A549 treated with AZD2906 at 1 μM for 4 hours (cell line): ENCODE data around the gene ZMYND10. TPM values are rescaled to one million over a fixed set of nuclear protein-coding genes. Genes with fewer than 3 reads are reported as not detected.

Source experiments
- total RNA-seq: library from RNA; stranded (reverse); fragments of 200-300 nt; extraction: Qiagen RNA extraction; gene quantifications from 5 replicates; pipeline ENCODE4 v1.2.3, GENCODE V29; 2022

Gene ZMYND10
- total RNA-seq: 0.91 to 1.8 TPM (median 1.2 TPM) in 5 replicates

DNA sequence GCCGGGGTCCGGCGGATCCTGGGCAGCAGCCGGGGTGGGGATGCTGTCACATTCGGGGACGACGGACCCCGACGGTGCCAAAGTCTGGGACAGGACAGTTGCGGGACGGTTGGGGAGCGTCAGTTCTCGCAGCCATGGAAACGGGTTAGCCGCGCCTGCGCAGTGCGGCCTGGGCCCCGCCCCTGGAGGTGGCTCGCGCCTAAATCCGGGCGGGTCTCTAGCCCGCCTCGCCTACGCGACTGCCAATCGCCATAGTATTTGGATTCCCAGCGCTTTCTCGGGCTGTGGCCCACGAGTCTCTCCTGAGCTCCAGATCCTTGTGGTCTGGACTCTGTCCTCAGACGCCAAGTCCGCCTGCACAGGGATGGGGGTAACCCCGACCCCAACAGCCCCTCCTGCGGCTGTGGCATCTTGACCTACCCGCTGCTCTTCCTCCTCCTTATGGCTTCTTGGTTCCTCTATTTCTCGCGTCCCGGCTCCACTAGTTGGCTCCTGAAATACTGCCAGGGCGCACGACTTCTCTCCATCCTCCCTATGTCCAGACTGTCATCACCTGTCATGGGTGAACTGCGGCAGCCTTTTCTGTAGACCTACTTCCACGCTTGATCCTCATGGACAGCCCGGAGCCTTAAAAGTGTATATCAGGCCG, at the start of gene ZMYND10:
Gene ZMYND10, minus strand, starts transcription at position 147 of the 649 bp plus-strand sequence. CDS start 153 bp downstream, outside the sequence.

DNA sequence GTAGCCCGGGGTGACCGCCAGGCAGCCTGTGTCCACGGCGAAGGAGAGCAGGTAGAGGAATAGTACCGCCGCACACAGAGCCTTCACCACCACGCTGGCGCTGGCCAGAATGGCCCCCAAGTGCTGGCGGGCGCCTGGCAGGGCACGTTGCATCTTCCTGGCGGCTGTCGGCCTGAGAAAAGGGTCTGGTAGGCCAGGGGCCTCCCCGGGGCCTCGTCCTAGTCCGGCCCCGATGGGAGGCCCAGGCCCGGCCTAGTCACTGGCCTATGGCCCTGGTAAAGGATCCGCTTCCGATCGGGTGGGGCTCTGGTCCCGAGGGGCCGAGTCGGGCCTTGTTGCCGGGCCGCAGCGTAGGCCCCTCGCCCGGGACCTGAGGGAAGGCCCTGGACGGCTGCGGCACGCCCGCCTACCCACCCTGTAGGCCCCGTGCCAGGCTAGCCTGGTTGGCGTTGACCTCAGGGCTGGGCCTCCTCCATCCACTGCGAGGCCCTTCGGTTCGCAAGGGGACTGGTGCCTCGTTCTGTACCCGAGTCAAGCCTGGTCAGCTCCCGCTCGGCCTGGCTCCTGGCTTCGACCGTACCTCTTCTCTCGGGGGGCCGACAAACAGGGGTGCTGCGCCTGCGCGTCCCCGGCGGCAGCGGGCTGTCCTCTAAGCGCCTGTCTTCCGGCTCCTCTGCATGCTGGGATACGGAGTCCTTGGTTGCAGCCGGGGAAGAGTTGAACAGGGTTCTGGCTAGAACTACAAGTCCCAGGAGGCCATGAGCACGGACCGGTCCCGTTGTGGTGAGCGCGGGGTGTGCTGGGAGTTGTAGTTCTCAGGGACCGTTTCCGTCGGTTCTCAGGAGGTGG, 13.6 kb upstream of the ZMYND10 start, which contains the start of gene TMEM115:
Gene TMEM115, minus strand, starts transcription at position 611 of the 849 bp plus-strand sequence. Its CDS starts 458 bp downstream, at position 153.

DNA sequence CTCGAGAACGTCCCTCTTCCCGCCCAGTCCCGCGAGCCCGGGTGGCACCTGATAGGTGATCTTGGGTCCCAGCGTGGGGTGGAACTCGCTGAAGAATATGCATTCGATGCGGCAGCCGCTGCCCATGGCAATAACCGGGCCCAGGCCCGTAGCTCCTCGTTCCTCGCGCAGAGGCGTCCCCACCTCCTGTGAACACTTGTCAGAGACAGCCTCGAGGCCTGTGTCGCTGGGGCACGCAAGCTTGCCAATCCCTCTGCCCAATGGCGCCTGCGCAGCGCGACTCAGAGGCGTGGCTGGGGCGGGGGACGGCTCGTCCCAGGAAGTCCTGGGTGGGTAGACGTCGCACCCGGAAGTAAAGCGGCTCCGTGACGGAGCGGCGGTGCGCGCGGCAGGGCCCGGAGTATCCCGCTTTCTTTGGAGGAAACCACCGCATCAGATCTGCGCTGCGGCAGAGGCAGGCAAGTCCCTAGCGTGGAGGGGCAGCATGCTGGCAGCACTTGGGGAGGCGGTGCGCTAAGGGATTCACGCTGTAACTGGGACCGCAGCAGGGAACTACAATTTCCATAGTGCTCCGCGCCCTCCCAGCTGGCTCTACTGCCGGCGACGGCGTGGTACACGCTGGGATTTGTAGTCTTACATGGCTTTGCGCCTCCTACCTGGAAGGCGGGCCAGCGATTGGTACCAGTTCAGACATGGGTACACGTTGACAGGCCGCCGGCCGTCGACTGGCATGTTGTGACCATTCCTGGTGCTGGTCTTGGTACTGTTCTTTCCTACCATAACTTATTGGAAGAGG, 5.2 kb upstream of the ZMYND10 start, which contains the start of the genes CYB561D2 and NPRL2:
Gene CYB561D2, plus strand, starts transcription at position 336 of the 796 bp plus-strand sequence. CDS start 572 bp downstream, outside the sequence.
Gene NPRL2, minus strand, starts transcription at position 249 of the 796 bp plus-strand sequence. Its CDS starts 123 bp downstream, at position 126.

DNA sequence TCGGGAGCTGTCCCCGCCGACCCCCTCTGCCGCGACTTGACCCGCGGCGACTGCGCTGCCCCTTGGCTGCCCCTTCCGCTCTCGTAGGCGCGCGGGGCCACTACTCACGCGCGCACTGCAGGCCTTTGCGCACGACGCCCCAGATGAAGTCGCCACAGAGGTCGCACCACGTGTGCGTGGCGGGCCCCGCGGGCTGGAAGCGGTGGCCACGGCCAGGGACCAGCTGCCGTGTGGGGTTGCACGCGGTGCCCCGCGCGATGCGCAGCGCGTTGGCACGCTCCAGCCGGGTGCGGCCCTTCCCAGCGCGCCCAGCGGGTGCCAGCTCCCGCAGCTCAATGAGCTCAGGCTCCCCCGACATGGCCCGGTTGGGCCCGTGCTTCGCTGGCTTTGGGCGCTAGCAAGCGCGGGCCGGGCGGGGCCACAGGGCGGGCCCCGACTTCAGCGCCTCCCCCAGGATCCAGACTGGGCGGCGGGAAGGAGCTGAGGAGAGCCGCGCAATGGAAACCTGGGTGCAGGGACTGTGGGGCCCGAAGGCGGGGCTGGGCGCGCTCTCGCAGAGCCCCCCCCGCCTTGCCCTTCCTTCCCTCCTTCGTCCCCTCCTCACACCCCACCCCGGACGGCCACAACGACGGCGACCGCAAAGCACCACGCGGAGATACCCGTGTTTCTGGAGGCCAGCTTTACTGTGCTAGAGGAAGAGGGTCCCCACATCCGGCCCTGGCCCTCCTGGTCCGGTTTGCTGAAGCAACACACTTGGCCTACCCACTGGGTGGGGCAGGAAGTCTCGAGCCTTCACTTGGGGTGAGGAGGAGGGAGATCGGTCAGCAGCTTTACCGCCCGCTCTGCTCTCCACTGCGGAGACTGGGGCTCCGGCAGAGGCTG, 4.8 kb downstream of the ZMYND10 start, which contains the start of gene RASSF1:
Gene RASSF1, minus strand, starts transcription at position 389 of the 882 bp plus-strand sequence. Its CDS starts 31 bp downstream, at position 358.

DNA sequence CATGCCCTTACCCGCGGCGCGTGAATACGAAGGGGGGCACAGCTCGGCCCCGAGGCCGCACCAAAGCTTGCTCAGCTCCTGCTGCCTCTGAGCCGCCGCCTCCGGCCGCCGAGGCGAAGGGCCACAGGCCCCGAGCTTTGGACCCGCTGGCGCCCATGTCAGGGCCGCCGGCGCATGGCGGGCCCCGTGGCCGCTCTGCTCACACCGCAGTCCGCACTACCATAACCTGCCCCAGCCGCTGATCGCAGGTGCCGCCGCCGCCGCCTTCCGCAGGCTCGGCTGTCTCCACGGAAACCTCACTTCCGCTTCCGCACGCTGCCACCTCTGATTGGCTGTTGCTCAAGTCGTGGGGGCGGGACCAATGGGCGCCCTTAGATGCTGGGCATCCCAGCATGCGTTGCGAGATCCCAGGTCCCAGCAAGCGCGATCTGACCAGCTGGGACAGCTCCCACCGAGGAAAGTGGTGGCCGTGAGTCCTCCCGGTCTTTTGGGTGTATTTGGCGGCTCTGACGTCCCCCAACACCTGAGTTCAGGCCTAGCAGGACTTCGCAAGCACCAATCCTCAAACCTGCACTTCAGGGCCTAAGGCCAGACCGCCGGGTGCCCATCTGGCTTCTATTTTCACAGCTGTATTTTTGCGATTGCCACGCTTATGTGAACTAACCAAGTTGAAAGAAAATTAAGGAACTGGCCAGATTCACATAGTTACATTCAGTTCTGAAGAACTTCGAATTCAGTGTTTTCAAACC, 17.4 kb downstream of the ZMYND10 start, which contains the start of gene TUSC2:
Gene TUSC2, minus strand, starts transcription at position 281 of the 749 bp plus-strand sequence. Its CDS starts 124 bp downstream, at position 157.

DNA sequence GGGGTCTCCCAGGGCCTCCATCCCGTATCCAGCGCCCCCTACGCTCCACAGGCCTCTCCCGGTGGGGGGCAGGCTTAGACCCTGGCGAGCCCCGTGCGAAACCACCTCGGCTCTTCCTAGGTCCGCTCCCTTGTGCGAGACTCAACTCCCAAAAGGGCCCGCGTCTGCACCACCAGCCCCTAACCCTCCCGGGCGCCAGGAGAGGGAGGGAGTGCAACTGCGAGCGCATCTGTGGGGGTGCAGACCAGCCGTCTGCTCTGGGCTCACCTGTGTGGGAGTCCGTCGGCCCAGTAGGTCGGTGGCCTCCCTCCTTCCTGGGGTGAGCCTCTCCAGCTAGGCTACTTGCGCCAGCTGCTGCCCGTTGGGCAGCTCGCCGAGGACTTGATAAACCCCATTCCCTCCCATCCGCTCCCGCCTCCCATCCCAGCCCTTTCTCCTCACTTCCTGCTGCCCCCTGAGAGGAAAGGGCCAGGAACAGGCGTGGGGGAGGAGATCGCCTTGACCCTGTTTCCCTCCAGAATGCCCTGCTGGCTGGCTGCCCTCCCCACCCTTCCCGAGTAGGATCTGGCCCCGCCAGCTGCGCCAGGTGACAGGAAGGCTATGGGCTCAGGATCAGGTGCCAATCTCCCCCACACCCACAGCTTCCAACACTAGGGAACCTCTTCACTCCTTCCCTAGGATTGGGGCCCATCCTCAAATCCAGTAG, 23.0 kb downstream of the ZMYND10 start, which contains the start of gene HYAL2:
Gene HYAL2, minus strand, starts transcription at position 360 of the 706 bp plus-strand sequence. CDS start 2,256 bp downstream, outside the sequence.

DNA sequence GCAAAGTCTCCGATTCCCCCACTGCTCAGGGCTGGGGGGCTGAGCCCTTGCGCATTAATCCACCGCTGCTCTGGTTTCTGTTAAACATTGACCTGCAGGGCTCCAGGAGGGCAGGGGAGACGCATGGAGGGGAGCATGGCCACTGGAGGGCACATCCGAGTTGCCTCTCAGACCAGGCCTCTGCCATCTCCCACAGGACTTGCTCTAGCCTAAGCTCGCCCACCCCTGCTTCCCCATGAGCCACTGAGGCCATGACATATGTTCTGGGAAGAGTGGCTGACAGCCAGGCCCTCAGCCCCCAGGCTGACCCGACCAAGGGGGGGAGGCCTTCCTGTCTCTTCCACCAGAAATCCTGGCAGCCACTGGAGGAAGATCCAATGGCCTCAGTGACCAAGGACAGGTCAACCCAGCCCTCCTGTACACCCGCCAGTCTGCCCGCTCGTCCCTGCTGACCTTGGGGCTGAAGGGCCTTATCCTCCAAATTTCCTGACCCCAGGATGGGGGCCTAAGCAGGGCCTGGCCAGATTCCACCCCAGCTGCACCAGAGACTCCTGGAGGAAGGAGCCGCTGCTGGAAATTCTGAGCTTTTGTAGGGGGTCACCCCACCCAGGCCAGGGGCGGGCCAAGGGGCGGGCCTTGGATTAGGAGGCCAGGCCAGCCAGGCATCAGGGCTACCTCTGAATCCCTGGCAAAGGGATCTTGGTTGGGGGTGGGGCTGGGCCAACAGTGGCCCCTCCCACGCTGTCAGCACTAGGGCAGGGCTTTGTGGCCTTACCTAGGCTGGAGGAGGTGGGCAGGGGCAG, 42.3 kb downstream of the ZMYND10 start, which contains the start of gene HYAL1:
Gene HYAL1, minus strand, starts transcription at position 562 of the 803 bp plus-strand sequence. CDS start 618 bp downstream, outside the sequence.

DNA sequence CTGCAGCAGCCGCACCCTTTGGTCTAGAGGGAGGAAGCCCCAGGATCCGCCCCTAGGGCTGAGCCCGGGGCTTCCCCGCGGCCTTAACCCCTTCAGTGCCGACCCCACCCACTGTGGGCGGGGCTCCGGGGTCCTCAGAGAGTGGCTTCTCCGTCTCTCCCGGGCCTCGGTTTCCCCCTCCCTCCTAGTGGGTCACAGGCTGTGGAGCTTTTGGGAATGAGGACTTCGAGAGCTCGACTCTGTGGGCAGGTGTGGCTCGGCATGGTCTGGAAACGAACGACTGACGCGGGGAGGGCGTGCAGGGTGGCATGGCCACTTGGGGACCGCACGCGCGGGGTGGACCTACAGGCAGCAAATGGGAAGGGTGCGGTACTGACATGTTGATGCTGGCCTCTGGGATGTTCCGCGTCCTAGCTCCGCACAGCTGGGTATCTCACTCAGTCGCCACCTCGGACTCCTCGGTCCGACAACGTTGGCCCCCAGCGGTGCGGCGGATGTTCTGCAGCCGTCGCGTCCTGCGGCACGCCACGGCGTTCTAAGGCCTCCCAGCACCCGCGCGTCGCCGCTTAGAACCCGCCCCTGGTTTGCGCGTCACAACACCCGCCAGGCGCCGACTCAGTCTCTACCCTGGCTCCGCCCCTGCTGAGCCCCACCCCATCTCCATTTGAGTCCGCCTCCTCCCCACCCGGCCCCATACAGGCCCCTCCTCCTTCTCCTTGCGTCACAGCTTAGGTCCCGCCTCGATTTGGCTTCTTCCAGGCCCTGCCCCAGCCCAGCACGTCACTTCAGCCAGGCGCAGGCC, 46.5 kb downstream of the ZMYND10 start, which contains the start of the genes HYAL3 and NAA80:
Gene HYAL3, minus strand, starts transcription at position 570 of the 802 bp plus-strand sequence. CDS start 3,803 bp downstream, outside the sequence.
Gene NAA80, minus strand, starts transcription at position 570 of the 802 bp plus-strand sequence. CDS start 1,942 bp downstream, outside the sequence.

DNA sequence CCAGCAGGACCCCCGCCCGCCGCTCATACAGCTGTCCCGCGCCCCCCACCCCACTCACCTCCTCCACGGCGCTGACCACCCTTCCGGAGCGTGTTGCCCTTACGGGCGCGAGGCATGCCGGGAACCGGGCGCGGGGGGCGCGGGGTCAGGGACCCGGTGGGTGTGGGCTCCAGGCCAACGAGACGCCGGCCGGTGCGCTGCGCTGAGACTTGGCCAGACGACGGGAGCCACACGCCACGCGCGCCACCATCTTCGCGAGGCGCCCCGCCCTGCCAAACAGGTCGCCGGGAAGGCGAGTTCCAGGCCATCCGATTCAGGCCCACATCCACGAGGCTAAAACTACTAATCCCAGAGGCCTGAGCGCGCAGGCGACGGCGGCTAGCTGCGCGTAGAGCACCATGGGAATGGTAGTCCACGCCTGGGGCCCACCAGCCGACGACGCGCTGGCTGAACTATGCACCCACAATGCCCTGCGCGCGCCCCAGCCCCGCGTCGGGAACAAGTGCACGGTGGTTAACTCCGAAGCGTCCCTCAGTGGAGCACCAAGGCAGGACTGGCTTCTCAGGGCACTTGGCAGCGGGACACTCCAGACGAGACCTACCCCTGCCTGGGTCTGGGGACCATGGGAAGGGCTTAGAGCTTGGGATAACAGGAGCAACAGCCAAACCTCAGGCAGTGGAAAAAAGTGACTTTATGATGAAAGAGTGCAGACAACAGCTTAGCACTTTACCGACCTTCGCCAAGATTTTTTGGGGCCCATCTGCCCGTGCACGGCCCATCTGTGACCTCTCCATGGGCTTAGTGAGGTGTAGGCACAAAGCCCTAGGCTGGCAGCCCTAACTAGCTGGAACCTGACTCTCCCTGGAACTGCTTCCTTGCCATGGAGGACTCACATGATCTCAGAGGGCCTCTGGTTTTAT, 53.1 kb downstream of the ZMYND10 start, which contains the start of gene IFRD2:
Gene IFRD2, minus strand, starts transcription at position 271 of the 920 bp plus-strand sequence. Its CDS starts 155 bp downstream, at position 116.

Other genes with a start within 250 kb of the ZMYND10 start
- 14.4 to 21.6 TPM (median 19.7 TPM) in 5 replicates for gene SEMA3F, start 190.4 kb downstream of the ZMYND10 start, total RNA-seq
- 0.05 to 0.25 TPM (median 0.22 TPM) in 3 of 5 replicates, not detected in the others for gene GNAT1, start 154.1 kb downstream of the ZMYND10 start, total RNA-seq
- 0.03 to 0.15 TPM (median 0.13 TPM) in 4 of 5 replicates, not detected in the other for gene SLC38A3, start 140.5 kb downstream of the ZMYND10 start, total RNA-seq
- gene GNAI2, start 109.5 kb downstream of the ZMYND10 start, total RNA-seq: 39.0 to 48.9 TPM (median 46.5 TPM) in 5 replicates
- gene SEMA3B, start 76.6 kb downstream of the ZMYND10 start, total RNA-seq: 5.2 to 7.9 TPM (median 7.4 TPM) in 5 replicates
- gene LSMEM2, start 66.6 kb downstream of the ZMYND10 start, total RNA-seq: 0.11 to 0.13 TPM in 2 of 5 replicates, not detected in the others
- 71.9 to 93.3 TPM (median 89.3 TPM) in 5 replicates for gene IFRD2, start 53.3 kb downstream of the ZMYND10 start, total RNA-seq
- gene HYAL3, start 46.3 kb downstream of the ZMYND10 start, total RNA-seq: 7.2 to 9.7 TPM (median 9.5 TPM) in 5 replicates
- 5.1 to 7.9 TPM (median 7.0 TPM) in 5 replicates for gene NAA80, start 46.3 kb downstream of the ZMYND10 start, total RNA-seq
- 0.39 to 0.84 TPM (median 0.54 TPM) in 5 replicates for gene HYAL1, start 42.2 kb downstream of the ZMYND10 start, total RNA-seq
- 24.2 to 33.6 TPM (median 30.5 TPM) in 5 replicates for gene HYAL2, start 23.0 kb downstream of the ZMYND10 start, total RNA-seq
- gene TUSC2, start 17.5 kb downstream of the ZMYND10 start, total RNA-seq: 24.6 to 42.8 TPM (median 35.7 TPM) in 5 replicates
- gene RASSF1, start 4.9 kb downstream of the ZMYND10 start, total RNA-seq: 15.1 to 20.7 TPM (median 19.5 TPM) in 5 replicates
- 13.1 to 15.4 TPM (median 13.5 TPM) in 5 replicates for gene NPRL2, start 5.0 kb upstream of the ZMYND10 start, total RNA-seq
- gene CYB561D2, start 5.1 kb upstream of the ZMYND10 start, total RNA-seq: 13.6 to 21.4 TPM (median 18.1 TPM) in 5 replicates
- gene TMEM115, start 13.8 kb upstream of the ZMYND10 start, total RNA-seq: 41.1 to 49.8 TPM (median 48.6 TPM) in 5 replicates
- gene CACNA2D2, start 157.9 kb upstream of the ZMYND10 start, total RNA-seq: 0.45 to 0.71 TPM (median 0.53 TPM) in 5 replicates
- gene C3orf18, start 222.0 kb upstream of the ZMYND10 start, total RNA-seq: 2.1 to 2.7 TPM (median 2.4 TPM) in 5 replicates
- 4.6 to 6.7 TPM (median 6.6 TPM) in 5 replicates for gene HEMK1, start 223.8 kb upstream of the ZMYND10 start, total RNA-seq